NCI-H1105 treated with DMSO at 0.1 percent for 48 hours (cell line): Measurements from ENCODE around the gene COL9A3.

Experiments used
- DNase-seq: peaks from one replicate; lab custom pipeline; 2025; lab: John Stamatoyannopoulos, UW

Gene COL9A3

DNA sequence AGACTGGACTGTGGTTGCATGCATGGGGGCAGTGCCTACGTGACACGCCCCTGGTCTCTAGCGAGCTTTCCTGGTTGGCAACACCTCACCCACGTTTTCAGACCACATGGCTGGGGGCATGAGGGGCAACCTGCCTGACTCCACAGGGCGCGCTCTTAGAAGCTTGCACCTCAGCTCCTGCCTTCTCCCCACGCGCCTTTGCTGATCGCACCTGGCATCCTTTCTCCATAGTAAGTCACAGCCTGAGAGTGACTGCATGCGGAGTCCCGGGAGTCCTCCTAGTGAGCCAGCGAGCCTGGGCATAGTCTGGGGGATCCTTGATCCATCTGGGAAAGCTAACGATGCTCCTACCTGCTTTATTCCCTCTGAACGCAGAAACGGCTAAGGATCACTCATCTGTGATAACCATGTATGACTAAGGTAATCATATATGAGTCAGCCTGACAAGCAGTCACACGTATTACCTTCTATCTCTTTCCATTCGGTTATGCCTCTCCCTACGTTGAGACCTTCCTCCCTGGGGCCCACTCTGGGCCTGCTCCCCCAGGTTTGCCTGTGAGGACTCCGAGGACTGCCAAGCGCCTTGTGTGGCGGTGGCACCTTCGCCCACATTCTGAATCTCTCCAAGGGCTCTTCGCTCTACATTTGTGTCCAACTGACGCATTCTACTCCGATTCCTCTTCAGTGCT lies 40.2 kb downstream of the COL9A3 start:
- no peak for DNase-seq

DNA sequence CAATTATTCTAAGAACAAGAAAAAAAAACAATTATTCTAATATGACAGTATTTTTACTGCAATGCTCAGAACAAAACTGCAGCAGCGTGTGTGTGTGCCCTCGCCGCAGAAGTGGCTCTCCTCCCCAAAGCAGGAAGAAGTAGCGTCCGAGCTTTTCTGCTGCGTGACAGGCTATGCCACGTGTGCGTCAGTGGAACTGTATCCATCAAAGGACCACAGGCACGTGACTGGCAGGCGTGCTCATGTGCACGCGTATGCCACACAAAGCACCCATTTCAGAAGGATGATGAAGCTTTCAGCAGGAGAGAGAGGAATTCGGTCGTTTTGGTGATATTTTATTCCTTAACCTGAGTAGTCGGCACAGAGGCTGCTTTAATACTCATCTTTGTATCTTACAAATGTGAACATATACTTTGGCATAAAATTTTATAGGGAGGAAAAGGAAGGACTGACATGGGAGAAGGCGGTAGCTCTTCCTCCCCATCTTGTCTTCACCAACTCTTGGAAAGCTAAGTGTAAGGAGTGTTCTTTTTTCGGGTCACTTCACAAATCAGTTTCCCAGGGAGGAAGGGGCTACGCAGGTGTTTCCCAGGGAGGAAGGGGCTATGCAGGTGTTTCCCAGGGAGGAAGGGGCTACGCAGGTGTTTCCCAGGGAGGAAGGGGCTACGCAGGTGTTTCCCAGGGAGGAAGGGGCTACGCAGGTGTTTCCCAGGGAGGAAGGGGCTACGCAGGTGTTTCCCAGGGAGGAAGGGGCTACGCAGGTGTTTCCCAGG lies 41.4 kb downstream of the COL9A3 start:
- DNase-seq, result no peak

DNA sequence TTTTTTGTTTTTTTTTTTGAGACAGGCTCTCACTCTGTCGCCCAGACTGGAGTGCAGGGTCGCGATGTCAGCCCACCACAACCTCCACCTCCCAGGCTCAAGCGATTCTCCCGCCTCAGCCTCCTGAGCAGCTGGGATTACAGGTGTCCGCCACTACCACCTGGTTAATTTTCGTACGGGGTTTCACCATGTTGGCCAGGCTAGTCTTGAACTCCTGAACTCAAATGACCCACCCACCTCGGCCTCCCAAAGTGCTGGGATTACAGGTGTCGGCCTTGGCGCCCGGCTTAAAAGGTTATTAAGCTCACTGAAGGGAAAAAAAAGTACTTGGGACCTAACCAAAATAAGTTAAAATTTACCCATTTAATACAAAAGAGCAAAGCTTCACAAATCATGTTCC lies 42.9 kb downstream of the COL9A3 start:
- no peak for DNase-seq

DNA sequence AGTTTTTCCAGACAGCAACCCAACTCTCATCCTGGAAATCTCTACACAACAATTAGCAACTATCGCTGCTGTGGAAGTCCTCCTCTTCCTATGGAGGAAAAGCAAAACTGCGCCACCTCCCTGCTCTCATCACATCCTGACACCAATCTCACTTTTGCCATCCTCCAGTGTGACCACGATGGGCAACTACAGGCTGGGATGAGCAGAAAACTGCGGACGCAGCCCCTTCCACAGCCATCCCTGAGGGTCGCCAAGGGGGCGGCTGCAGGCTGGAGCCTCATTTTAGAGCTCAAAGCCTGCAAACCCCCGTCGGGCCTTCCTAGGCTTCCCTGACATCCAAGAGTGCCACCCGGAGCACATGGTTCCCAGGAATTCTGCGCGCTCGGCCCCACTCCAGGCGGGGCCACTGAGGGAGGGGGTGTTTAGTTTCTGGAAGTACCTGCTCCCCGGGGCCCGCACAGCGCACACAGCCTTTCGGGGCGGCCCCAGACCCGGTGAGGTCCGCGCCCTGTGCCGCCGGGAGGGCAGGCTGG lies 43.6 kb downstream of the COL9A3 start:
- peak; percentile 5 for DNase-seq

DNA sequence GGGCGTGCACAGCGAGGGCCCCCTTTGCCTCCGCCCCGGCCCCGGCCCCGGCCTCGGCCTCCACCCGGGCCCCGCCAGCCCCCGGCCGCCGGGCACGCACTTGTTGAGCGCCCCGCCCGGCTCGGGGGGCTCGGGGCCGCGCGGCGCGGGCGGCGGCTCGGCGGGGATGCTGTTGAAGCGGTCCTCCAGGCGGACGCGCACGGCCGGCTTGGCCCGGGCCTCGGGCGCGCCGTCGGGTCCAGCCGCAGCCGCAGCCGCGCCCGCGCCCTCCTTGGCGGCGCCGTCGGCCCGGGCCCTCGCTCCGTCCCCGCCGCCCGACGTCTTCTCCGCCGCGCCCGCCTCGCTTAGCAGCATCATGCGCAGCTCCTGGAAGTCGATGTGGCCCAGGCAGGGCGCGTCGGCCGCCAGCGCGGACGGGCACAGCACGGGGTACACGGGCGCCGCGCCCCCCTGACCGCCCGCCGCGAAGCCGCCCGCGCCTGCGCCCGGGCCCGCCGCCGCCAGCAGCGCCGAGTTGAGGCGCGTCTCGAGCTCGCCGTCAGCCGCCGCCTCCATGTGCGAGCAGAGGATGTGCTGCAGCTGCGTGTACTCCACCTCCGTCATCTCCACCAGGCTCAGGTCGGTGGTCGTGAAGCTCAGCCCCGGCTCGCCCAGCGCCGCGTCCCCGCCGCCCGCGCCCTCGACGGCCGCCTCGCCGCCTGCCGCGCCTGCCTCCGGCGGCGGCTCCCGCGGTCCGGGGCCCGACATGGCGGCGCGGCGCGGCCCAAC lies 44.3 kb downstream of the COL9A3 start:
- peak; percentile 11 for DNase-seq

DNA sequence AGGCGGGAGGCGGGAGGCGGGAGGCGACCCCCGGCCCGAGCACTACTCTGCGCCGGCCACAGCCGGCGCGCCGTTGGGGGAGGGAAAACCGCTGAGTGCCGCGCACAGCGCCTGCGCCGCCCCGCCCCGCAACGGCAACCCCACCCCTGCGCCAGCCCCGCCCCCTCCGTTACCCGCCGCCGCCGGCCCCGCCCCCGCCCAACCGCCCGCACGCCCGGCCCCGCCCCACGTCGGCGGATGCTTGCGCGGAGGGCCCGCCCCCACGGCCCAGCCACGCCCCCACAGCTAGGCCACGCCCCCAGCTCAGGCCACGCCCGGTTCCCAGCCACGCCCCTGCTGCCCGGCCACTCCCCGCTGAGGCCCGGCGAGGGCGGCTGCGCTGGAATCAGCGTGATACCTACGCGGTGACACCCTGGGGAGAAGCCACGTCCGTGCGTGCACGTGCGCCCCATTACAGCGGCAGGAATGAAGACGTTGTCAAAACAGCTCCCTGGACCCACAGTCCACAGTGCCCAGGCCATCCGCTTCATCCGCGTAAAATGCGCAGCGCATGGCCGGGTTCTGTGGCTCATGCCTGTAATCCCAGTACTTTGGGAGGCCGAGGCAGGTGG lies 45.0 kb downstream of the COL9A3 start, which contains the start of gene TCFL5:
TCFL5 (minus strand) TSS at position 97 of the 611 bp plus-strand sequence. CDS start 152 bp downstream, outside the sequence.
- peak; percentile 85 for DNase-seq

DNA sequence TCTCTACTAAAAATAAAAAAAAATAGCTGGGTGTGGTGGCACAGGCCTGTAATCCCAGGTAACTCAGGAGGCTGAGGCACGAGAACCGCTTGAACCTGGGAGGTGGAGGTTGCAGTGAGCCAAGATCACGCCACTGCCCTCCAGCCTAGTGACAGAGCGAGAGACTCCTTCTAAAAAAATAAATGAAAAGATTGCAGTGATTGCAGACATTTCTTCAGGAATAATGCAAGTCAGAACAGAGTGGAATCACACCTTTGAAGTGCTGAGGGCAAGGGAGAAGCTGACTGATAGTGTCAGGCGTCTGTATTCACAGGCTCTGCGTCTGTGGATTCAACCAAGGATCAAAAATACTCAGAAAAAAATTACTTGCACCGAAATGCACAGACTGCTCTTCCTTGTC lies 47.4 kb downstream of the COL9A3 start:
- no peak for DNase-seq

DNA sequence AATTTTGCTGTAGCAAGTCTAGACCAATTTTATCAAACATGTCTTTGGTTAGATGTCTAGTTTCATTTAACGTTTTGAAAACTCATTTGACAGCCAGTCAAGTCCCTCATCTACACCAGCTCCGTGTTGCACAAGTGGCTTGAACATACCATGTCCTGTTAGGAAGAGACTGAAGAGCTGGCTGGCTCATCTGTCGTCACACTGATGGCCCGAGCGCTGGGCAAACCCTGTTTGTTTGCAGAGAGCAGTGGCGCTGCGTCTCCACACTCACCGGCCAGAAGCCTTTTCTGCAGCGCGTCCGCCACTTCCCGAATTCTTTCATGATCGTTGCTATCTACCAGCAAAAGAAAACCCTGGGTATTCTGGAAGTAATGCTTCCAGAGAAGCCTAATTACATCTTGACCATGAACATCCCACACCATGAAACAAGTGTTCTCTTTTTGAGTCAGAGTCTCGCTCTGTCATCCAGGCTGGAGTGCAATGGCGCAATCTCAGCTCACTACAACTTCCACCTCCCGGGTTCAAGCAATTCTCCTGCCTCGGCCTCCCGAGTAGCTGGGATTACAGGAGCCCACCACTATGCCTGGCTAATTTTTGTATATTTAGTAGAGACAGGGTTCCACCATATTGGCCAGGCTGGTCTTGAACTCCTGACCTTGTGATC lies 55.5 kb downstream of the COL9A3 start:
- no peak for DNase-seq

DNA sequence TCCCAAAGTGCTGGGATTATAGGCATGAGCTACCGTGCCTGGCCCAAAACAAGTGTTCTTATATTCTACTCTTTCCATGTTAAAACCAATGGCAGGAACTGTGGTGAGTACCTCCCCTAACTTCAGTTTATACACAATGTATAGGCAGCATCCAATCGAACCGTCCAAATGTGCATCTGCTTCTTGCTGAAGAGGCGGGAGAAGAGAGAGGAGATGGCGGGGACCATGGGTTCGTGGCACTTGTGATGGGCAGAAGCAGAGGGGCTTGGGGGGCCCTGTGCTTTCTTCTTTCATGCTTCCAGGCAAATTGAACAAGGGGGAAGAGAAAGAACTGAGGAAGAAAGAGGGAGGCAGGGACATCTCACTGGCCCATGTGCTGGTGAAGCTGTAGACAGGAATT lies 56.0 kb downstream of the COL9A3 start:
- no peak for DNase-seq

DNA sequence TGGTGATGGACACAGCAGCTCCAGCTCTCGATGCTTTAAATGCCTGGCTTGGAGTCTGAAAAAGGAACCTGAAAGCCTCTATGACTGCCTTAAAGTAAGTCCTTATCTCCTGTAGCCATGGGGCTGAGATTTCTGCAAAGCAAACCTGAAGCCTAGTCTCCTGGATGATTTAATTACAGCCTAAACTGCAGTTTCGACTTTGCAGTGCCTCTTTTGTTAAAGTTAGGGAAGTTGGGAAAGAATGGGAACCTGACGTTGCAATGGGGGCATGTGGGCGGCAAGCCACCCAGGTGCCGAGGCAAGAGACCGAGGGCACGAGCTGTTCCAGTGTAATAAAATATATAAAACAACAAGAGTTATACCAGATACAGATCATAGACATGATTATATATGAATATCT lies 56.4 kb downstream of the COL9A3 start:
- DNase-seq, result no peak

DNA sequence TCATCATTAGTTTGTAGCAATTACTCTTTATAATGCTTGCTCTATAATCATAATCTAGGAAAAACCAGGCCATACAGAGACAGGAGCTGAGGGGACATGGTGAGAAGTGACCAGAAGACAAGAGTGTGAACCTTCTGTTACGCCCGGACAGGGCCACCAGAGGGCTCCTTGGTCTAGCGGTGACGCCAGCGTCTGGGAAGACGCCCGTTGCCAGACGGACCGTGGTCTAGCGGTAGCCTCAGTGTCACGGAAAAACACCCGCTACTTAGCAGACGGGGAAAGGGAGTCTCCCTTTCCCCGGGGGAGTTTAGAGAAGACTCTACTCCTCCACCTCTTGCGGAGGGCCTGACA lies 56.8 kb downstream of the COL9A3 start:
- DNase-seq, result peak; percentile 33

DNA sequence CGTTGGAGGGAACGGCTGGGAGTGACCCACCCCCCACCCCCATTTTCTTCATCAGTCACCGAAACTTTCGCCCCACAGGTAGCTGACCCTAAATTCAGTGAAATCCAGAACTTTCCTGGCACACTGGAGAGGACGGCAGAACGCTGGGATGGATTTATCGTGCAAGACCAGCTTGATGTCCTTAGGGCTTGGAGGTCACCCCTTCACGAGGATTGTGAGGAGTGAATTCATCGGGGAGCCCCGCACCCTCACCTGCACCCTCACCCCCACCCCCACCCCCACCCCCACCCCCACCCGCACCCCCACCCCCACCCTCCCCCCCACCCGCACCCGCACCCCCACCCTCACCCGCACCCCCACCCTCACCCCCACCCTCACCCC lies 58.1 kb downstream of the COL9A3 start:
- no peak for DNase-seq

DNA sequence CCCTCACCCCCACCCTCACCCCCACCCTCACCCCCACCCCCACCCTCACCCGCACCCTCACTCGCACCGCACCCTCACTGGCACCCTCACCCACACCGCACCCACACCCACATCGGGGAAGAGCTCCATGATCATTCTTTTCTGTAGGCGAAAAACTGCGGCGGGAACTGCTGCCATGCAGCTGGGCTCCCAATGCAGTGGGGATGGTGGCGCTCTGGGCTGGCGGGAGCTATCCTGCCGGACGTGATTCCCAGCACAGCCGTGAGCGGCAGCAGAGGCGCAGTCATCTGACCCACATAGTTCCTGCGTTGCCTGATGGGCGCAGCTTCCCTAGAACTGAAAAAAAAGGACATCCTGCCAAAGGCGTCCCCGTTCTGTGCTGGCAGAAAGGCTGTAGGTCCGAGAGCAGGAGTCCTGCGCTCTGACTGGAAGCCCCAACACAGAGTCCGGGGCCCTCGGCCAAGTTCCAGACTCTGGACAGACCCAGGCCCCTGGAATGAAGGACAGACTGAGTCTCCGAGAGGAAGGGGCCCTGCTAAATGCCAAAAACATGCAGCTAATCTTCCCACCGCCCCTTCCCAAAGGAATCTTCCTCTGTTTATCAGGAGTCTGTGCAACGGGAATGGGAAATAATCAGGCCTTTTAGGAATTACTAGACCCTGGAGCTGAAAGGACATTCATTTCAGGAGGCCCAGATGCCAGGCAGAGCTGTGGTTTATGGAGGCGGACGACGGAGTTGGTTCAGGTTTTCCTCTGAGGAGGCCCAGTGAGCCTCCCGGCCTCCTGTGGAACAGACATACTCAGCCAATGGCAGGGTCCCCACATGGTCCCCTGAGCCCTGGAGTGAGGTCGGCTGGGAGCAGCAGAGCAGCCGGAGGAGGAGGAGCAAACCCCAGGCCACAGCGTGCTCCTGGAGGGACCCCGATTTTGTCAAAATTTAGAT lies 58.8 kb downstream of the COL9A3 start:
- DNase-seq, result peak; percentile 76

DNA sequence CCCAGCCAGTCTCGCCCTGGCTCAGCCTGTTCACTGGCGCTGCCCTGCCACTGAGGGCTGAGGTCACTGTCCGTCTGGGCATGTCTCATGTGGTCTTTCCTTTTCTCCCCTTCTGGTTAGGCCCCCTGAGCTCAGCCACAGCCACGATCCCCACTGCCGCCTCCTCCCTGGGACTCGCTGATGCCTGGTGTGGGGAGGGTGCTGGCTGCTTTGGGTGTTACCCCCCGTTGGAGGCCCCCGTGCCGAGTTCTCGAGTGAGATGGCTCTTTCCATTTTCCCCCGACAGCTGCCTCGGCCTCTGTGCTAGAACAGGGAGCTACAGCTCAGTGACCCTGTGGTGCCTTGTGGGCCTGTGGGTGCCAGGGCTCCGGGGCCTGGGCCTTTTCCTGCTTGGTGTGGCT lies 59.7 kb downstream of the COL9A3 start:
- DNase-seq, result no peak

DNA sequence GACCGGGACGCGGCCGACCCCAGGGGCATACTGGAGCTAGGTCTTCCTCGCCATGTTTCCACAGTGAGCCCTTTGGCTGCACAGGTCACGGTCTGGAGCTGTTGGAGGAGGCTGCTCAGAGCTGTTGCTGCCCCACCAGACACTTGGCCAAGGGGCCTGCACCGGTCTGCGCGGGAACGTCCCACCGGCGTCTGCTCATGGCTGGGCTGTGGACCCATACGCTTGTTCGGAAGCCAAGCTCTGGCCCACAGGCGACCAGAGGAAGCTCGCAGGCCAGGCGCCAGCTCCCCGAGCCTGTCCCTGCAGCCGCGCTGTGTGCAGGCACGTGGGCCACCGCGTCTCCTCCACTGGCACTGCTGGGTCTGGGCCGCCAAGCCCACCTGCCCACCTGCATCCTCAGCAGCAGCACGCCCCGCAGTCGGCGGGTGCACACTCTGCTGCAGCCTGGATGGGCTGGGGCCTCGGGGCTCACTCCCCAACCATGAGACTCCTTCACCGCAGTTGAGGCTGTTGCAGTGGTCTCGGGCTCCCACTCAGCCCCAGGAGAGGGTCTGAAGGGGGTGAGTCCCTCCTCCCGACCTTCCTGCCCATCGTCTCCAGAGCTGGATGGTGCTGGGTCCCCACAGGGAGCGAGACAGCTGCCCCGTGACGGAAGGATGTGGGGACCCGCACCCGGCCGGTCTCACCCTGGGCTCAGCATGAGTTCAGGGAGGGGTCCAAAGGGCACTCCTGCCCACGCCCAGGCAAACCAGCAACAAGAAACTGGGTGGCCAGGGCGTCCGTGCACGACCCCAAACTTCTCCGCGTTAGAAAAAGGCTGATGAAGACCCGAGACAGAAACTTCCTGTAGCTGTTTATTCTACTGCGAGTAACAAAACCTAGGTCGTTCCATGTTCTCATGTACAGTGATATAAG lies 60.3 kb downstream of the COL9A3 start:
- no peak for DNase-seq

DNA sequence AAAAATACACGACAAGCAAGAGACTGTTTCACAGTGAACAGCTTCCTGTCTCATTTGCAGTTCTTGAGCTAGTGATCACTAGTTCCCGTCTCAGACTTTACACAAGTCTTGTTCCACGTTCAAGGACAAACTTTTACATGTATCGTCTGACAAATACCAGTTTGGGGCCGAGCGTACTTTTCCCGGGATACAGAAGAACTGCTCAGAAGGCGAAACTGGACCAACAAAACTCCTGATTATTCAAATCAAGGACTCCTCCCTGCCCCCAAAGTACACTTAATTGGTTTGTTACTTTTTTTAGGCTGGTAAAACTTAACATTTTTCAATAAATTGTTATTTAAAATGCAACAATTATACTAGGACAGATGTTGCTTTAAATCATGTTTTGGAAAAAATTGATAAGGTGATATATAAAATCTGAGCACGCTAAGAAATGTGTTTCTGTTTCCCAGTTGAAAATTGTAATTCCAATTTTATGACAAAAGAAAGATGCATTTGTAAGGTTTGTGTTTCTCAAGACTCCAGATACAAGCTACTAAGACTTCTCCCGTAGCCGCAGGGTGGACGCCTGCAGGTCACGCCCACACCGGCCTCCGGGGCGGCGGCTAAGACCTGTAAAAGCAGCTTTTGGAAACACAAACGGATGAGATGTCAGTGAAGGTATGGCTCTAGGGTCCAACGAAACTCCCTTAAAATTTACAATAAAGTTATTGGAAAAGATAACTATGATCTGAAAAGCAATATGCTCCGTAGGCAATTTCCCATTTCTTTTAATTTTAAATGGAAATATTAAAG lies 61.6 kb downstream of the COL9A3 start:
- DNase-seq, result no peak

DNA sequence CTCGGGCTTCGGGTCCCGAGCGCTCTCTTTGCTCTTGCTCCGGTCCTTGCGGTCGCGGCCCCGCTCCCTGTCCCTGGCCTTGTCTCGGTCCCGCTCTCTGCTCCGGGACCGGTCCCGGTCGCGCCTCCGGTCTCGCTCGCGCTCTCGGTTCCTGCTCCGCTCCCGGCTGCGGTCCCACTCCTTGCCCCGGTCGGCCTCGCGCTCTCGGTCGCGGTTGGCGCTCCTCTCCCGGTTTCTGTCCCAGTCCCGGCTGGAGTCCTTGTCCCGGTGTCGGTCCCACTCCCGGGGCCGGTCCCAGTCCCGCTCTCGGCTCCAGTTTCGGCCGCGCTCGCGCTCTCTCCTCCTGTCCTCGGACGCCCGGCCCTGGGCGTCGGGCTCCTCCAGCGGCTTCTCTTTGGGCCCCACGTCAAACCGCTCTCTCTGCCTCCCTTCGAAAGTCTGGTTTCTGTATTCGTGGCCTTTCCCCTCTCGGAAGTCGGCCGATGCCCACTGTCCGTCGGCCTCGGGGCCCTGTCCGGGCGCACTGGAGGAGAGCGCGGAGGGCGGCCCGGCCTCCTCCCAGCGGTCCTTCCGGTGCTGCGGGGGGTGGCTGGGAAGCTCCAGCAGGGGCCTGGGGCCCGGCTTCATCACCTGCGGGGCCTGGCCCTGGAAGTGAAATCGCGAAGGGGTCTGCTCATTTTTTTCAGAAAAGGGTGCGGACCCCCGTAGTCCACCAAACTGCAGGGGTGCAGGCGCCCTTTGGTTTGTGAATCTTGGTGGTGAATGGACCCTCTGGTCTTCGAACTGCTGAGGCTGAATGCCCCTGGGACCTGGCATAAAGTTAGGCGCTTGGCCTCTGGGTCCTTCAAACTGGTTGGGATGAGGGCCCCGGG lies 62.7 kb downstream of the COL9A3 start:
- no peak for DNase-seq
